Measurements from ENCODE around the gene SCG2.

Gene SCG2

DNA sequence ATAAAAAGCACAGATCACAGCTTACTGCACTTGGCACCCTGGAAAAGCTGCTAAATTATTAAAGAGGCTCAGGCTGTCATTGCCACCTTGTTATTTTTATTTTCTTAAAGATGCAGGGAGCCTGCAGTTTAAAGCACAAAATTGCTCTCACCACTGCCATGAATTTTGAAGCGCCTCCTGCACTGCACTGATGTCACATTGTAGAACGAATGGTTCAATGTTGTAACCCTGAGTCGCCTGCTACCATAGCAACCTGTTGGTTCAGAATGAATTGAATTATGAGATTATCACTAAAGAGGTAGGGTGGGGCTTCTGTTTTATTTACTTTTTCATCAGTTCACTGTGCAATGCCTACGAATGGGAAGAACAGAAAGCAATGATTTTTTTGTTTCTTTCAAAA lies 16.5 kb downstream of the SCG2 start:
- H3K36me3 ChIP-seq (replicated peaks; ENCODE audit: insufficient read depth, low read length) = no peaks in the 10 kb centered on the region
- H3K4me2 ChIP-seq (ENCODE audit: low read depth, low read length) = no peak overlapping the region
- H3K9me2 ChIP-seq (replicated peaks; ENCODE audit: insufficient read depth, low read length) = no peaks in the 10 kb centered on the region
- TF ChIP-seq EZH2 (optimal IDR thresholded peaks at IDR 0.05; ENCODE audit: low read depth, low read length) = no peak
- TF ChIP-seq, protein P1, sequence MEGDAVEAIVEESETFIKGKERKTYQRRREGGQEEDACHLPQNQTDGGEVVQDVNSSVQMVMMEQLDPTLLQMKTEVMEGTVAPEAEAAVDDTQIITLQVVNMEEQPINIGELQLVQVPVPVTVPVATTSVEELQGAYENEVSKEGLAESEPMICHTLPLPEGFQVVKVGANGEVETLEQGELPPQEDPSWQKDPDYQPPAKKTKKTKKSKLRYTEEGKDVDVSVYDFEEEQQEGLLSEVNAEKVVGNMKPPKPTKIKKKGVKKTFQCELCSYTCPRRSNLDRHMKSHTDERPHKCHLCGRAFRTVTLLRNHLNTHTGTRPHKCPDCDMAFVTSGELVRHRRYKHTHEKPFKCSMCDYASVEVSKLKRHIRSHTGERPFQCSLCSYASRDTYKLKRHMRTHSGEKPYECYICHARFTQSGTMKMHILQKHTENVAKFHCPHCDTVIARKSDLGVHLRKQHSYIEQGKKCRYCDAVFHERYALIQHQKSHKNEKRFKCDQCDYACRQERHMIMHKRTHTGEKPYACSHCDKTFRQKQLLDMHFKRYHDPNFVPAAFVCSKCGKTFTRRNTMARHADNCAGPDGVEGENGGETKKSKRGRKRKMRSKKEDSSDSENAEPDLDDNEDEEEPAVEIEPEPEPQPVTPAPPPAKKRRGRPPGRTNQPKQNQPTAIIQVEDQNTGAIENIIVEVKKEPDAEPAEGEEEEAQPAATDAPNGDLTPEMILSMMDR (IDR thresholded peaks at IDR 0.05; ENCODE audit: low read length) = no peak
- H3K27ac ChIP-seq (ENCODE audit: low read length) = no peak overlapping the region
- no peaks in the 10 kb centered on the region for H3K79me2 ChIP-seq (ENCODE audit: low read length)
- H3F3A ChIP-seq (ENCODE audit: insufficient read depth, low read length) = no peaks in the 10 kb centered on the region
- no peak overlapping the region for H3K4me3 ChIP-seq (ENCODE audit: low read length)
- H4K20me1 ChIP-seq (ENCODE audit: insufficient read depth, low read length) = no peaks in the 10 kb centered on the region
- H3K4me1 ChIP-seq (ENCODE audit: low read length) = no peaks in the 10 kb centered on the region
- H3K27me3 ChIP-seq (replicated peaks; ENCODE audit: insufficient read depth, low read length) = no peaks in the 10 kb centered on the region
- H2AFZ ChIP-seq (ENCODE audit: low read length) = no peak overlapping the region
- DNase-seq = no peak
- H3K9me3 ChIP-seq (replicated peaks; ENCODE audit: insufficient read depth, low read length) = no peaks in the 10 kb centered on the region
- H3K9ac ChIP-seq (ENCODE audit: low read length) = no peak overlapping the region

DNA sequence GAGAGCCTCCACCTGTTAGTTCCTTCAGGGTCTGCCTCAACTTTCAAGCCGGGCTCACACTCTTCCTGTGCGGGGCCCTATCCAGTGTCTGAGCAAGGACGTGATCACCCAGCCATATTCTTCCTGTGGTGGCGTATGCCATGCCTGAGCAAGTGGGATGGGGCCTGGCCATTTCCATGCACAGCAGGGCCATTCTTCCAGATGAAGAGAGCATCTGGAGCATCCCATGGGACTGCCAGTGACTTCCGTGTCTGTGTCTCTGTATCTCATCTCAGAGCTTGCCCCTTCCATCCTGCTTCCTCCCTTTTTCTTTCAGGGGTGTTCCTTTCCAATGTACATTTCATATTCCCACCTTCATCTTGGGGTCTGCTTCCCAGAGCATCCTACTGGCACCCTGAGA lies 20.2 kb downstream of the SCG2 start:
- TF ChIP-seq, protein P1 (IDR thresholded peaks at IDR 0.05; ENCODE audit: low read length) = no peak
- TF ChIP-seq EZH2phosphoT487 (IDR thresholded peaks at IDR 0.05; ENCODE audit: low read length) (no peak), EZH2 (optimal IDR thresholded peaks at IDR 0.05; ENCODE audit: low read depth, low read length) (no peak)
- no peak for DNase-seq
- Histone ChIP-seq H2AFZ (ENCODE audit: low read length) (no peak overlapping the region), H3K4me3 (ENCODE audit: low read length) (no peak overlapping the region), H3K9ac (ENCODE audit: low read length) (no peak overlapping the region), H3K9me2 (replicated peaks; ENCODE audit: insufficient read depth, low read length) (no peaks in the 10 kb centered on the region), H3K4me2 (ENCODE audit: low read depth, low read length) (no peak overlapping the region), H4K20me1 (ENCODE audit: insufficient read depth, low read length) (no peaks in the 10 kb centered on the region), H3K4me1 (ENCODE audit: low read length) (no peaks in the 10 kb centered on the region), H3K9me3 (replicated peaks; ENCODE audit: insufficient read depth, low read length) (no peaks in the 10 kb centered on the region), H3K27me3 (replicated peaks; ENCODE audit: insufficient read depth, low read length) (no peaks in the 10 kb centered on the region), H3K79me2 (ENCODE audit: low read length) (no peaks in the 10 kb centered on the region), H3K36me3 (replicated peaks; ENCODE audit: insufficient read depth, low read length) (no peaks in the 10 kb centered on the region), H3K27ac (ENCODE audit: low read length) (no peak overlapping the region), H3F3A (ENCODE audit: insufficient read depth, low read length) (no peaks in the 10 kb centered on the region)

DNA sequence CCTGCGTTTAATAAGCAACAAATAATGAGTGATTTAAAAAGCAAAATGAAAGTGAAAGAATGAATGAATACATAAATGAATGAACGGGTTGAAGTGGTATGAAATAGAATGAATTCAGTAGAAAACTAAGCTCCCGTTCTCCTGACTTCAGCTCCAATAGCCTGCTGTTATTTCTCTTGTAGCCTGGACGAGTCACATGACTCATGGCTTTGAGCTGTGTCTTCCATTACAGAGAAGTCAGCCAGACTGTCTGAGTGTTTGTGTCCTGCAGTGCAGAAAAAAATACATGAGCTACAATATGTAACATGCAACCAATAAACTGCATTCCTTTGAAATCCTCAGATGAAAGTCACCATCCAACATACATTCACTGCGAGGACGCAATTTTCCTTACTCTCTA lies 21.2 kb downstream of the SCG2 start:
- Histone ChIP-seq H3K36me3 (replicated peaks; ENCODE audit: insufficient read depth, low read length) (no peaks in the 10 kb centered on the region), H3K4me1 (ENCODE audit: low read length) (no peaks in the 10 kb centered on the region), H3K27ac (ENCODE audit: low read length) (no peak overlapping the region), H3K79me2 (ENCODE audit: low read length) (no peaks in the 10 kb centered on the region), H3K4me2 (ENCODE audit: low read depth, low read length) (peak overlapping the region; percentile 20), H3F3A (ENCODE audit: insufficient read depth, low read length) (no peaks in the 10 kb centered on the region), H2AFZ (ENCODE audit: low read length) (0 out of 2 replicates have a peak overlapping the region, but pooled peaks have one; percentile 1), H3K9ac (ENCODE audit: low read length) (no peak overlapping the region), H3K9me2 (replicated peaks; ENCODE audit: insufficient read depth, low read length) (no peaks in the 10 kb centered on the region), H4K20me1 (ENCODE audit: insufficient read depth, low read length) (no peaks in the 10 kb centered on the region), H3K9me3 (replicated peaks; ENCODE audit: insufficient read depth, low read length) (no peaks in the 10 kb centered on the region), H3K4me3 (ENCODE audit: low read length) (peak overlapping the region; percentile 3; the same call in 1 of the 2 replicates), H3K27me3 (replicated peaks; ENCODE audit: insufficient read depth, low read length) (no peaks in the 10 kb centered on the region)
- TF ChIP-seq, protein P1 (IDR thresholded peaks at IDR 0.05; ENCODE audit: low read length) = no peak
- TF ChIP-seq EZH2phosphoT487 (IDR thresholded peaks at IDR 0.05; ENCODE audit: low read length) (no peak), EZH2 (optimal IDR thresholded peaks at IDR 0.05; ENCODE audit: low read depth, low read length) (no peak)
- DNase-seq = no peak

All from MM.1S (cell line).